ENCODE results near the gene SLX9. TPM values are rescaled to one million over a fixed set of nuclear protein-coding genes. Genes with fewer than 3 reads are reported as not detected.

Gene SLX9
- polyA plus RNA-seq, 1 donor: 19.4 TPM

DNA sequence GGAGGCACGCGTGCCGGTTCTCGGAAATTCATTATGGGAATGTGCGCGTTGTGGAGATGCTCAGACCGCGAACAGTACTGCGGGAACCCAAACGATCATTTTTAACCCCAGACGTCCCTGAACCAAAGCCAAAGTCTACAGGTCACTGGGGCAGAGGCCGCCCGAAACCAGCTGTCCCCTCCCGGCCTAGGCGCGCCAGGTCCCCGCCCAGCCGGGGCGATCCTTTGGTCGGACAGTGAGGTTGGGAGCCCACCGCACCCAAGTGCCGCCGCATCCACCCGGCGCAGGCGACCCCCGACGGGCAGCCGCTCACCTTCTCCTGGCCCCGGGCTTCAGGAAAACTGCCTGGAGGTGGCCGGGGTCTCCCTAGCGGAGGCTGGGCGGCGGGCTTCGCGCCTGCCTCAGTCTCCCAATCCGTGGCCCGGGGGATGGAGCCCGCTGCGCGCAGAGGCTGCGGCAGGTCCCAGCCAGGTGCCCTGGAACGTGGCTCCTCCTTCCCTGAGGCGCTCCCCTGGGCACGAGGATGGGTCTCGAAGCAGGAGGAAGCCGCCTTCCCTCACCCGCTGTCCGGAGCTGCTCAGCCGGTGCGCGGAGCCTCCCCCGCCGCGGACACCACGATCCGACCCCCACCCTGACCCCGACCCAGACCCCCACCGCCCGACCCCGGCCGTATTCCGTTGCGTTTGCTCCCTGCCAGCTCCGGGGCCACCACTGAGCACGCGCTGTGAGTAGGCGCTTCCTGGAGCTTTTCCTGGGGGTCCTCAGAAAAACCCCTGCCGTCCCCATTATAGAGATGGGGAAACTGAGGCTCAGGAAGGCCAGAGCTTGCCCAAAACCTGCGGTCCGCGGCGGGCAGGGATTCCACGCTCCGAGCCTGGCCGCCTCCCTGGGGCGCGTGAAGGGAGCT is 8.1 kb upstream of the SLX9 start:
- Histone ChIP-seq H3K27me3 (ENCODE audit: control insufficient read depth, insufficient read depth, low read length) (peaks cover 73% of the 10 kb centered on the region), H3K4me1 (ENCODE audit: control insufficient read depth, insufficient read depth, low read length) (peaks cover 13% of the 10 kb centered on the region), H3K4me3 (ENCODE audit: low read length) (peak overlapping the region; percentile 31), H3K36me3 (ENCODE audit: control insufficient read depth, insufficient read depth, low read length) (no peaks in the 10 kb centered on the region), H3K9me3 (ENCODE audit: control insufficient read depth, low read depth, low read length) (peaks cover 13% of the 10 kb centered on the region), H3K27ac (ENCODE audit: low read length) (no peak overlapping the region)
- no CpG with 5 or more reads among the region's 78 CpGs for WGBS (ENCODE audit: insufficient coverage, low lambda C conversion rate)
- peak in 1 of 2 donors; percentile 26 for DNase-seq

DNA sequence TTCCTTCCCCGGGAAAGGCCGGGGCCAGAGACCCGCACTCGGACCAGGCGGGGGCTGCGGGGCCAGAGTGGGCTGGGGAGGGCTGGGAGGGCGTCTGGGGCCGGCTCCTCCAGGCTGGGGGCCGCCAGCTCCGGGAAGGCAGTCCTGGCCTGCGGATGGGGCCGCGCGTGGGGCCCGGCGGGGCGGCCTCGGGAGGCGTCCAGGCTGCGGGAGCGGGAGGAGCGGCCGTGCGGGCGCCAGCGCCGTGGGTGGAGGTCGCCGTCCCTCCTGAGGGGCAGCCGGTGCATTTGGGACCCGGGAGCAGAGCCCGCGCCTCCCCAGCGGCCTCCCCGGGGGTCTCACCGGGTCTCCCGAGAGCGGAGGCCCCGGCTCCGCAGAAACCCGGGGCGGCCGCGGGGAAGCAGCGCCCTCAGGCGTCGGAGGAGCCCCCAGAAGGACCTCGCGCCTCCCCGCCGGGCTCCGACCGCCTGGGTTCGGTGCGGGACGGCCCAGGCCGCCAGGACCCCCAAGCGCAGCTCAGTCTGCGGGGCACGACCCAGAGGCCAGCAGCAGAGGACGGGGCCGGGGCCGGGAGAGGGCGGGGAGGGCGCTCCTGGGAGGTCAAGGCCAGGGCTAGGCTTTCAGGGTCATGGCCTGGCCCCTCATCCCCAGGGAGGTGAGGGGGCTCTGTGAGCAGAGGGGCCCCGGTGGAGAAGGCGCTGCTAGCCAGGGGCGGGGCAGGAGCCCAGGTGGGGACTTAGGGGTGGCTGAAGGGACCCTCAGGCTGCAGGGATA is 7.2 kb upstream of the SLX9 start:
- H3K4me3 ChIP-seq (ENCODE audit: low read length): peak overlapping the region; percentile 31
- H3K4me1 ChIP-seq (ENCODE audit: control insufficient read depth, insufficient read depth, low read length): peaks cover 13% of the 10 kb centered on the region
- no peak overlapping the region for H3K27ac ChIP-seq (ENCODE audit: low read length)
- no CpG with 5 or more reads among the region's 68 CpGs for WGBS (ENCODE audit: insufficient coverage, low lambda C conversion rate)
- peaks cover 65% of the 10 kb centered on the region for H3K27me3 ChIP-seq (ENCODE audit: control insufficient read depth, insufficient read depth, low read length)
- peaks cover 13% of the 10 kb centered on the region for H3K9me3 ChIP-seq (ENCODE audit: control insufficient read depth, low read depth, low read length)
- H3K36me3 ChIP-seq (ENCODE audit: control insufficient read depth, insufficient read depth, low read length): no peaks in the 10 kb centered on the region
- DNase-seq: peak in 1 of 2 donors; percentile 46

DNA sequence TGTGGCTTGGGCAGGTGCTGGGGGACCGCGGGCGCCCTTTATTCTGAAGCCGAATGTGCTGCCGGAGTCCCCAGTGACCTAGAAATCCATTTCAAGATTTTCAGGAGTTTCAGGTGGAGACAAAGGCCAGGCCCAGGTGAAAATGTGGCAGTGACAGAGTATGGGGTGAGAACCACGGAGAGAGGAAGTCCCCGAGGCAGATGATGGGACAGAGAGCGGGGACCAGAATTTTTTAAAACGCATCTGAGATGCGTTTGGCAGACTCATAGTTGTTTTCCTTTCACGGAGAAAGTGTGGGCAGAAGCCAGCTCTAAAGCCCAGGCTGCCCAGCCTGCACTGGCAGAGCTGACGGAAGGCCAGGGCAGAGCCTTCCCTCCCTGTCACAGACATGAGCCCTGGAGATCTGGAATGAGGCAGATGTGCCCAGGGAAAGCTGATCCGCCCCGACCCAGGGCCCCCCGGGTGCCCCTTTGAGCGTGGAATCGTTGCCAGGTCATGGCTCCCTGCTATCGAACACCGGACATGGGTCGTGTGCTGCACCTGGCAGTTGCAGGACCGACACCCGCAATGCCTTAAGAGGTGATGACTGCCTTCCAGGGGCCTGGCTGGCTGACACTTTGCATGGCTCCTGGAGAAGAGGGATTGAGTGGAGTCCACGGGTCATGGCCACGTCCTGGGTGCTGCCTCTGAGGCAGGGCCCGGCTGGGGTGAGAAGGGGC is 6.5 kb upstream of the SLX9 start:
- DNase-seq: no peak
- Histone ChIP-seq H3K27me3 (ENCODE audit: control insufficient read depth, insufficient read depth, low read length) (peaks cover 57% of the 10 kb centered on the region), H3K4me3 (ENCODE audit: low read length) (no peak overlapping the region)

DNA sequence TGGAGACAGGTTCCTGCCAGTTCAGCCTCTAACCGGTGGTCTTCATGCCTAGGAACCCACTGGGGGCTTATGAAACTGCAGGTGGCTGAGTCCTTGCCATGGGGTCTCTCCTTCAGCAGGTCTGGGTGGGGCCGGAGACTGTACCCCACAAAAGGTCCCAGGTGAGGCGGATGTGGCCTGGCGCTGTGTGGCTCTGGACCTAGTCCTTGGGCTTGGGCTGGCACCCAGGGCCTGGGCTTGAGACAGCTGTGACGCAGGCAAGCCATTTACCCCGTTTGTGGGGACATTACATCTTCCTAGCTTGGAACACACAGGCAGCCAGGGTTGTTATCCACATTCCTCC is 5.9 kb upstream of the SLX9 start:
- Histone ChIP-seq H3K4me3 (ENCODE audit: low read length) (no peak overlapping the region), H3K9me3 (ENCODE audit: control insufficient read depth, low read depth, low read length) (peaks cover 13% of the 10 kb centered on the region), H3K27ac (ENCODE audit: low read length) (no peak overlapping the region), H3K27me3 (ENCODE audit: control insufficient read depth, insufficient read depth, low read length) (peaks cover 52% of the 10 kb centered on the region), H3K4me1 (ENCODE audit: control insufficient read depth, insufficient read depth, low read length) (peaks cover 15% of the 10 kb centered on the region), H3K36me3 (ENCODE audit: control insufficient read depth, insufficient read depth, low read length) (no peaks in the 10 kb centered on the region)
- no CpG with 5 or more reads among the region's 6 CpGs for WGBS (ENCODE audit: insufficient coverage, low lambda C conversion rate)
- no peak for DNase-seq

More for the DNA sequence above, 6.5 kb upstream of the SLX9 start:
- H3K9me3 ChIP-seq (ENCODE audit: control insufficient read depth, low read depth, low read length): peaks cover 13% of the 10 kb centered on the region
- H3K27ac ChIP-seq (ENCODE audit: low read length): no peak overlapping the region
- peaks cover 13% of the 10 kb centered on the region for H3K4me1 ChIP-seq (ENCODE audit: control insufficient read depth, insufficient read depth, low read length)
- H3K36me3 ChIP-seq (ENCODE audit: control insufficient read depth, insufficient read depth, low read length): no peaks in the 10 kb centered on the region
- WGBS (ENCODE audit: insufficient coverage, low lambda C conversion rate): 80% methylated on average over 1 of the region's 25 CpGs

DNA sequence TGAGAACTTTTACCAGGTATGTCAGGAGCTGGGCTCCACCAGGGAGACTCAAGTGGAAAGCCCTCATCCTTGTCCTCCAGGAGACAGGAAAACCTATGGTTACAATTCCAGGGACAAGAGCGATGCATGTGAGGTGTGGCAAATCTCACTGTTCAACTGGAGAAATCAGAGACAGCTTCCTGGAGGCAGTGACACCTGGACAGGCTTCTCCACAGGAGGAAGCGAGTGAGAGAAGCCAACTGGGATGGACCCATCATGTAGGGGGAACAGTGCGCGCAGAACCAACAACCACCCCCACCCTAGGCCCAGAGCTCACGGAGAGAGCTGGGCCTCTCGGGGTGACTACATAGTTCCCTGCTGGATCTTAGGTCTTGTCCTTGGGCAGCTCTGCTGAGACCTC is 5.6 kb upstream of the SLX9 start:
- DNase-seq: no peak
- peaks cover 13% of the 10 kb centered on the region for H3K9me3 ChIP-seq (ENCODE audit: control insufficient read depth, low read depth, low read length)
- no CpG with 5 or more reads among the region's 6 CpGs for WGBS (ENCODE audit: insufficient coverage, low lambda C conversion rate)
- peaks cover 48% of the 10 kb centered on the region for H3K27me3 ChIP-seq (ENCODE audit: control insufficient read depth, insufficient read depth, low read length)
- peaks cover 19% of the 10 kb centered on the region for H3K4me1 ChIP-seq (ENCODE audit: control insufficient read depth, insufficient read depth, low read length)
- no peak overlapping the region for H3K4me3 ChIP-seq (ENCODE audit: low read length)
- no peaks in the 10 kb centered on the region for H3K36me3 ChIP-seq (ENCODE audit: control insufficient read depth, insufficient read depth, low read length)
- no peak overlapping the region for H3K27ac ChIP-seq (ENCODE audit: low read length)

DNA sequence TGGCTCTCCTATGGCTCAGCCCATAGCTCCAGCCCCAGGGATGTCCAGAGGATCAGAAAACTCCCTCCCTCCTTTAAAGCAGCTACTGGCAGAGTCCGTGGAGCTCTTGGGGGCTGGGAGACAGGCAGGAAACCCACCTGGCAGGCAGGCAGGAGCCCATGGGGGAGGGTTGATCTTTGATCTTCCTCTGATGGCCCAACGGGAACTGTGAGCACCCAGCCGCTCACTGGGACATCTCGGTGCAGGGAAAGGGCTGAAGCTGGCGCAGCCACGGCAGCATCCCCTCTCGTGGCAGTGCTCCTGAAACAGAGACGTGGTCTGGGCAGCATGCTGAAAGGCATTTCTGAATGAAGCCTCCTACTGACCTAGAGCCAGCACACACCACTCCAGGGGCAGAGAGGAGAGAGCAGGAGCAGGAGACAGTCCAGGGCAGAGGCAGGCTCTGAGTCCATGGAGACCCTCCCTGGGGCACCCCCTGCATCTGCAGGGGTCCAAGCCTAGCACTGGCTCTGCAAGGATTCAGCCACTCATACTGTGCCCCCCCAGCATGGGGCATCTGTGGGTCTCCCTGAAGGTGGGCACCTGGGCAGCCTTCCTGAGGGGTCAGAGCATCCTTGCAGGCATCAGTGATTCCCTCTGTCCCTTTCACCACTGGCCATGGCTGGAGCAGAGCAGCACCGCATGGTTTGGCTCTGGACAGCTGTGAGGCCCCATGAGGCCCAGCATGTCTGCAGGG is 4.9 kb upstream of the SLX9 start:
- no peaks in the 10 kb centered on the region for H3K36me3 ChIP-seq (ENCODE audit: control insufficient read depth, insufficient read depth, low read length)
- H3K9me3 ChIP-seq (ENCODE audit: control insufficient read depth, low read depth, low read length): peaks cover 8% of the 10 kb centered on the region
- no peak overlapping the region for H3K4me3 ChIP-seq (ENCODE audit: low read length)
- no CpG with 5 or more reads among the region's 9 CpGs for WGBS (ENCODE audit: insufficient coverage, low lambda C conversion rate)
- H3K27ac ChIP-seq (ENCODE audit: low read length): no peak overlapping the region
- peaks cover 20% of the 10 kb centered on the region for H3K4me1 ChIP-seq (ENCODE audit: control insufficient read depth, insufficient read depth, low read length)
- DNase-seq: no peak
- peaks cover 41% of the 10 kb centered on the region for H3K27me3 ChIP-seq (ENCODE audit: control insufficient read depth, insufficient read depth, low read length)

DNA sequence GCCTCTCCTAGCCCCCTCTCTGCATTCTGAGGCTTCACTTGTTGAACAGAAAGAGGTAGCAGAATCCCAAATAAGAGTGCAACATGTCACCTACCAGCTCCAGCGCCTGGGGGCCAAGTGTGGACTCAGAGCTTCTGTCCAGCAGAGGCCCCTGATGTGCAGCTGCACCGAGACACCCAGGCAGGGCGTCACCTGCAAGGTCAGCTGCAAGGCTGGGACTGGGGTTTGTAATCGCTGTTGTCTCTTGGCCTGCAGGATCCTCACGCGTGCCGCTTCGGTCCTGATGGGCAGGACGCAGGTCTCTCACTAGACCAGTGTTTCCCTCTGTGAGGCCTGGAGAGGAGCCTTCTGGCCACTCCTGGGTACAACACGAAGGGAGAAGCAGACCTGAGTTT is 4.3 kb upstream of the SLX9 start:
- H3K36me3 ChIP-seq (ENCODE audit: control insufficient read depth, insufficient read depth, low read length): no peaks in the 10 kb centered on the region
- 20% methylated on average over 1 of the region's 10 CpGs for WGBS (ENCODE audit: insufficient coverage, low lambda C conversion rate)
- H3K9me3 ChIP-seq (ENCODE audit: control insufficient read depth, low read depth, low read length): peaks cover 6% of the 10 kb centered on the region
- peaks cover 35% of the 10 kb centered on the region for H3K27me3 ChIP-seq (ENCODE audit: control insufficient read depth, insufficient read depth, low read length)
- no peak overlapping the region for H3K27ac ChIP-seq (ENCODE audit: low read length)
- no peak for DNase-seq
- peaks cover 20% of the 10 kb centered on the region for H3K4me1 ChIP-seq (ENCODE audit: control insufficient read depth, insufficient read depth, low read length)
- H3K4me3 ChIP-seq (ENCODE audit: low read length): no peak overlapping the region

DNA sequence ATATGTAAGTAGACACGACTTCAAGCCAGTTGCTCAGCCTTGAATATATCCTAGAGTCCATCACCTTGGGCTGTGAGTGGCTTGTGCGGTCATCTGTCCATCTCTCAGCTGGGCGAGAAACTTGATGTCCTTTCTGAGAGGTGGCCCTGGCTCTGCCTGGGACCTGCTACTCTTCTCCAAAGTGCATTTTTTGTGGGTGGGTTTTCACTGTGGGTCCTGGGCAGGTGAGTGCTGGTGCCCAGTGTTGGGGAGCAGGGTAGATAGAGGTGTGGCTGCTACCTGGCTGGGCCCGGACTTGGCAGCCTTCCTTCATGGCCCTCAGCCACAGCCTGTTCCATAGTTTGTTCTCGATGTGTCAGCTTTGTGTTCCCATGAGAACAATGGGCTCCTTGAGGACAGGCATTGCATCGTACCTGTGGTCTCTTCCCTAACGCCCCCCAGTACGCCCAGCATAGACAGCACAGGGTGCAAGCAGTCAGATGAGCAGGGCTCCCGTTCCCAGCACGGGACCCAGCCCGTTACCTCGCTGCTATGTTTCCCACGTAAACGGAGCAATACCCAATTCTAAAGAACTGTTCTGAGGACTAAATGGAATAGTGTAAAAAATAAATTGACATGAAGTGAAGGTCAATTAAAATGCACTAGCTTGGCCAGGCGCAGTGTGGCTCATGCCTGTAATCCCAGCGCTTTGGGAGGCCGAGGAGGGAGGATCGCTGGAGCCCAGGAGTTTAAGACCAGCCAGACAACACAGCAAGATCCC is 877 bp upstream of the SLX9 start:
- Histone ChIP-seq H3K4me3 (ENCODE audit: low read length) (peak overlapping the region; percentile 94), H3K9me3 (ENCODE audit: control insufficient read depth, low read depth, low read length) (no peaks in the 10 kb centered on the region), H3K36me3 (ENCODE audit: control insufficient read depth, insufficient read depth, low read length) (peaks cover 9% of the 10 kb centered on the region), H3K4me1 (ENCODE audit: control insufficient read depth, insufficient read depth, low read length) (peaks cover 10% of the 10 kb centered on the region), H3K27me3 (ENCODE audit: control insufficient read depth, insufficient read depth, low read length) (peaks cover 3% of the 10 kb centered on the region), H3K27ac (ENCODE audit: low read length) (no peak overlapping the region)
- WGBS (ENCODE audit: insufficient coverage, low lambda C conversion rate): 80% methylated on average over 2 of the region's 18 CpGs
- DNase-seq: no peak

DNA sequence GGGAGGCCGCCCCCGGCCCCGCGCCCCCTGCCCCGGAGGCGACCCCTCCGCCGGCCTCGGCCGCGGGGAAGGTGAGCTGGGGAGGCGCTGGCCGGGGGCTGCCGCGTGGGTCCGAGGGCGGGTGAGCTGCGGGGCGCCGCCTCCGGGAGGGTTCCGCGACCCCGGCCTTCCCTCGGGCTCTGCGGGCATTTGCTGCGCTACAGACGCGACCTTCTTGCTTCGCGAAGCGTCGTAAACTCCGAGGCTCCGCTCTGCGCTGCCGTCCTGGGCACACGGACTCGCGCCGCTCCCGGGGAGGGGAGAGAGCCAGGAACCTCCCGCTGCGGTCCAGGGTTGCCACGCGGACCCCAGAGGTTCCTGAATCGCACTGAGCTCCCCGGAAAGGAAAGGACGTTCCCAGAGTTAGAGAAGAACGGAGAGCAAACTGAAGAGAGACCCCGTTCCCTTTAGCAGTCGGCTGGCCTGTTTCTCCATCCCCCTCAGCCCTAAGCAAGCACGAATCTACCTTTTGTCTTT is 345 bp downstream of the SLX9 start:
- peaks cover 19% of the 10 kb centered on the region for H3K36me3 ChIP-seq (ENCODE audit: control insufficient read depth, insufficient read depth, low read length)
- no peaks in the 10 kb centered on the region for H3K27me3 ChIP-seq (ENCODE audit: control insufficient read depth, insufficient read depth, low read length)
- WGBS (ENCODE audit: insufficient coverage, low lambda C conversion rate): no CpG with 5 or more reads among the region's 53 CpGs
- DNase-seq: peak in 1 of 2 donors; percentile 37
- H3K27ac ChIP-seq (ENCODE audit: low read length): no peak overlapping the region
- H3K4me3 ChIP-seq (ENCODE audit: low read length): peak overlapping the region; percentile 94
- H3K9me3 ChIP-seq (ENCODE audit: control insufficient read depth, low read depth, low read length): no peaks in the 10 kb centered on the region
- peaks cover 10% of the 10 kb centered on the region for H3K4me1 ChIP-seq (ENCODE audit: control insufficient read depth, insufficient read depth, low read length)
